Mammary epithelial cell (primary cell): Measurements from ENCODE around the gene MDH1.

Experiments used
- CTCF ChIP-seq, 2 donors: IDR thresholded peaks in 1 of 2; conservative IDR thresholded peaks in 1 of 2; 2 replicates each; pipeline ENCODE4 v1.5.1; 2011 to 2012; ENCODE audit warnings: inconsistent platforms in 2 of 2, low read length in 2 of 2, mild to moderate bottlenecking in 2 of 2, control low read depth in 1 of 2, low read depth in 1 of 2; ENCODE audit not compliant: insufficient read depth in 1 of 2; ENCODE audit errors: extremely low read depth in 1 of 2
- EZH2 ChIP-seq: IDR thresholded peaks from 2 replicates; pipeline ENCODE4 v1.6.1; 2012; ENCODE audit warnings: low read length, inconsistent platforms, borderline replicate concordance

GRCh38 chr2:63604666-63605065 lies 15.9 kb downstream of the MDH1 start:
- TF ChIP-seq CTCF (conservative IDR thresholded peaks at IDR 0.05 in 1 of 2, IDR thresholded peaks at IDR 0.05 in 1 of 2; ENCODE audit: extremely low read depth in 1 of 2, insufficient read depth in 1 of 2, low read depth in 1 of 2, low read length in 2 of 2) = no peak
- no peak for TF ChIP-seq EZH2
